ENCODE measurements around the gene TMEM86B. TPM values are rescaled to one million over a fixed set of nuclear protein-coding genes. Genes with fewer than 3 reads are reported as not detected.

Gene TMEM86B
- total and polyA plus RNA-seq, 2 experiments from 2014 or later, result 1.1 to 3.2 TPM

GRCh38 chr19:55223291-55224037 lies 5.1 kb downstream of the TMEM86B start (continued):
- no peak for TF ChIP-seq ZNF462 (CRISPR knock-in tag; IDR thresholded peaks at IDR 0.05)

GRCh38 chr19:55220525-55220924 lies 8.0 kb downstream of the TMEM86B start:
- H3K4me2 ChIP-seq, result no peak overlapping the region
- H3K27me3 ChIP-seq (ENCODE audit: insufficient read depth), result no peaks in the 10 kb centered on the region
- no peak overlapping the region for H3K4me3 ChIP-seq
- ATAC-seq, result peak; percentile 14
- peaks cover 4% of the 10 kb centered on the region; the same call in 1 of the 2 replicates for H3K4me1 ChIP-seq (ENCODE audit: insufficient read depth)
- H4K20me1 ChIP-seq (replicated peaks; ENCODE audit: insufficient read depth), result peaks cover 5% of the 10 kb centered on the region; the same call in 1 of the 2 replicates
- Mint-ChIP-seq H3K4me1 (peaks cover 5% of the 10 kb centered on the region; the same call in 2 of the 3 replicates), H3K4me3 (no peak overlapping the region), H3K27ac (no peak overlapping the region), H3K9me3 (peaks cover 28% of the 10 kb centered on the region), H3K36me3 (ENCODE audit: low read depth) (peaks cover 14% of the 10 kb centered on the region), H3K27me3 (ENCODE audit: insufficient read depth, low read depth, poor library complexity) (peaks cover 19% of the 10 kb centered on the region)
- no peaks in the 10 kb centered on the region for H3K79me2 ChIP-seq (replicated peaks; ENCODE audit: insufficient read depth)
- H2AFZ ChIP-seq, result no peak overlapping the region
- peak; percentile 87 for DNase-seq (ENCODE audit: low spot score)
- no peaks in the 10 kb centered on the region for H3K36me3 ChIP-seq (ENCODE audit: insufficient read depth)
- no peak overlapping the region for H3K27ac ChIP-seq (ENCODE audit: low read depth)
- H3F3A ChIP-seq (replicated peaks; ENCODE audit: low read depth), result 0 out of 2 replicates have a peak, but pooled peaks cover 13% of the 10 kb centered on the region
- no peaks in the 10 kb centered on the region for H3K9me2 ChIP-seq (ENCODE audit: insufficient read depth)
- TF ChIP-seq ZNF114 (CRISPR knock-in tag; IDR thresholded peaks at IDR 0.05) (no peak), ETS1 (IDR thresholded peaks at IDR 0.05) (no peak), ZNF462 (CRISPR knock-in tag; IDR thresholded peaks at IDR 0.05) (no peak)

Measured in GM23338 (cell line).